Ramos (cell line): ENCODE measurements around the gene PLA2G6.

Experiments
- in situ Hi-C: fragments of 300-500 bp; cut with MboI; formaldehyde crosslinking; loops from one replicate; pipeline ENCODE4 v1.14.3; 2022; ENCODE audit warnings: low sequenced_read_pairs; ENCODE audit not compliant: unreplicated experiment

Gene PLA2G6

GRCh38 chr22:38139901-38140300 lies 41.7 kb downstream of the PLA2G6 start:
- in situ Hi-C loops: no loop called here

DNA sequence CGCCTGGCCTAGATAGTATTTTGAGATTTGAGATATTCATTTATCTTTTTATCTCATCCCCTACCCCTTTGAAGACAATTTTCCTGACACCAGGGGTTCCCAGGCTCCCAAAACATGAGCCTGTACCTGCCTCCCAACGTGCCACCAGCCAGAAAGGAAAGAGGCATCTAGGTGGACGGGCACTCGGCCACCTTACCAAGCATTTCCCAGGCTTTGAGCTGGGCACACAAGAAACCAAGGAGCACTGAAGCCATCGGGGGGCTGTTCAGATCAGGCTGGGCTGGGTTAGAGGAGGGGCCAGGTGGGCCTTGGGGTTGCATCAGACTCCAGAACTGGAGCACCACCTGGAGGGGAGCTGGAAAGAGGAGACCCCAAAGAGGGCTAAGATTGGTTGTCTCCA lies 42.7 kb downstream of the PLA2G6 start:
- in situ Hi-C loops: no loop called here

DNA sequence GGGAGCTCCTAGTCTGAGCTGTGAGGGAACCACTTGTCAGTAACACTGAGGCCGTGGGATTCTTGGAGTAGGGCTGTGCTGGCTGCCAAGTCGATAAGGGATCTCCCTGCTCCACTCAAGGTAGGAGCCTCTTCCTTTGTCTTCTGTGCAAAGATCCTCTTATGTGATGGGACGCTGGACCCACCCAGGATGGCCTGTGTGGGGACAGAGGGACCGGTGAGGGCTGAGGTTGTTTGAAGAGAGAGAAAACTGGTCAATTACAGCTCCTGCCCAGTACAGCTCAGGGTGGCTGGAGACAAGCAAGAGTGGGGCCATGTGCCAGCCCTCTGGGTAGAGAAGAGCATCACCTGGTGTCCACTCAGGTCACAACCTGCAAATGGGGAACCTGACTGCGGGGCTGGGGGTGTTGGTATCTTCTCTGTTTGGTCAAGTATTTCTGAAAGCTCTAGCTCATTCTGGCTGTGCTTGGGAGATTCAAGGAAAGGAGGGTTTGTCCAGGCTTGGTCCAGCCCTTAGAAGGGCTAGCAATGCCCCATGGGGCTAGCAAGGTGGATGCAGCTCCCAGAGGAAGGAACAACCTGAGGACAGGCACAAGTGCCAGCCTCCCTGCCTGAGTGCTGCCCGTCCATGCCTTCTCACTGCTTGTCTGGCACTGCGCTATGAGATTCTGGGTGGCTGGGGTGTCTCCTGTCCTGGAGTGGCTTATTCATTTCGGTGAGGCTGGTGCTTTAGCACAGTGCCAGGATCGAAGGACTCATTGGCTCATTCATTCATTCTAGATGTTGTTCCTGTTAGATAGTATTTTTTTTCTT lies 43.5 kb downstream of the PLA2G6 start:
- in situ Hi-C loops: no loop called here

DNA sequence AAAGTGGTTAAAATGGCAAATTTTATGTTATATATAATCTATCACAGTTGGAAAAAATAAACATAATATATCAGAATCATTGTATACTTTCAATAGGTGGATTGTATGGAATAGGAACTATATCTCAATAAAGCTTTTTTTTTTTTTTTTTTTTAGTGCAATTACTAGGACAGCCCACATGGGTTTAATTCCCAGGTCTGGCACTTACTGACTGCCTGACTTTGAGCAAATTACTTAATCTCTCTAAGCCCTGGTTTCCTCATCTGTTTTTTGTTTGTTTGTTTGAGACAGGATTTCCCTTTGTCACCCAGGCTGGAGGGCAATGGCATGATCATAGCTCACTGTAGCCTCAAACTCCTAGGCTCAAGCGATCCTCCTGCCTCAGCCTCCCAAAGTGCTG lies 45.0 kb downstream of the PLA2G6 start:
- in situ Hi-C loops: no loop called here

GRCh38 chr22:38135133-38135706 lies 46.4 kb downstream of the PLA2G6 start:
- in situ Hi-C loops: no loop called here

DNA sequence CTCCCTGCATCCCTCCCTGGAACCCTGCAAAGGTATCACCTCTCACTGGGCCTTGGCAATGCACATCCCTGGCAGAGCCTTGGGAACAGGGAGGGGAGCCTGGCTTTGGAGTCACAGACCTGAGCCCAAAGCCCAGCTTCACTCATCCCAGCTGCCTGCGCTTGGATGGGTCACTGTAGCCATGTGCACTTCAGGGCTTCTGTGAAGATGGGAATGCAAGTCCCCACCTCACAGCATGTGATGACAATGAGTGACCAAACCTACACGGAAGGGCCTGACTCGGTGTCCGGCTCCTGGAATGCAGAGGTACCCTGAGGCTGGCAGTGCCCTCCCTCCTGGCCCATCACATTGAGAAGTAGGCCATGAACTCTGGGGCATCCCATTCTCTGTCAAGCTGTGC lies 48.3 kb downstream of the PLA2G6 start:
- in situ Hi-C loops: no loop called here

GRCh38 chr22:38132794-38133193 lies 48.8 kb downstream of the PLA2G6 start:
- in situ Hi-C loops: no loop called here

DNA sequence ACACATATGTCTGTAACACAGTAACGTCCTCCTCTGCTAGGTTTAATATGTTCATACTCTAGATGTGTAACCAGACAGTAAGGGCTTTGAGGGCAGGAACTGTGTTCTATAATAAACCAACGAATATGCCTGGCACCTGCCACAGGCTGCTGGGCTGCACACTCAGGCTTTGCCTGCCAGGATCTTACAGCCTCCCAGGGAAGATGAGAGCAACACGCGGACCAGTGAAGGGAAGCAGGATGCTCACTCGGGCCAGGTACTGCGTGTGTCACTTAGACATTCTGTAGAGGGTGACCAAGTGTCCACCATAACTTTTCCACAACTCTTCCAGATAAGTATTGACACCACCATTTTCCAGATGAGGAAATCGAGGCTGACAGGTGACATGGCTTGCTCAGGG lies 49.5 kb downstream of the PLA2G6 start:
- in situ Hi-C loops: no loop called here

GRCh38 chr22:38131399-38131798 lies 50.2 kb downstream of the PLA2G6 start:
- in situ Hi-C loops: no loop called here

DNA sequence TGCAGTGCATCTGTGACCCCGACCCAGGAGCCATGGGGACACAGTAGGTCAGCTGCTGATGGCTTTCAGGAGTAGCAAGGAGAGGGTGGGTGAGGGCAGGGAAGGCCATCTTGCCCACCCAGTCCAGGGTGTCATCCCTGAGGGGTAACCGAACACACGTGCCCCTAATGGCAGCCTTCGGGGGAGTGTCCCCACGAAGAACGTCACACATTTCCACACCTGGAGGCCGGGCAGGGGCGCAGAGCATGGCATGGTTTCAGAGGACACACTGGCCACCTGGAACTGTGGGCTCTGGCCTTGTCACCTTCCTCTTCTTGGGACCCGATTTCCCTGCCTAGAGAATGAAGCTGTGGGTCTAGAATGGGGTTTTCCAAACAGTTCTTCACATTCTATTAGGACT lies 51.8 kb downstream of the PLA2G6 start:
- in situ Hi-C loops: no loop called here

GRCh38 chr22:38129021-38129420 lies 52.6 kb downstream of the PLA2G6 start:
- in situ Hi-C loops: no loop called here

DNA sequence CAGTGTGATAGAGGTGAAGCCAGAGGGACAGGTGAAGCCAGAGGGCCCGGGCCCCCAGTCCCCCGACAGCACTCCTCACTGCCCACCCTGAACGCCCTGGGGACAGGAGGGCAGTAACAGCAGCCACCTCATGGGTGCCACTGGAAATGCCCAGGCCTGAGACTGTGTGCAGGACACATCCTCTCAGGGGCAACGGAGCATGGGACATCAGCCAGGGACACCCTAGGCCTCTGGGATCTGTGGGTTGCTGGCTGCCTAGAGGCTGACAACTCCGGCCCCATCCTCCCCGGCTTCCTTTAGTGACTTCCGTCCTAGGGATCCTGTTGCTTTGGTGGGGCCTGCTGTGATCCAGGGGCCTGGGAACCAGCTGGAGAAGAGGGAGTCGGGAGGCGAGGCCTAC lies 53.8 kb downstream of the PLA2G6 start:
- in situ Hi-C loops: no loop called here

GRCh38 chr22:38126928-38127668 lies 54.5 kb downstream of the PLA2G6 start:
- in situ Hi-C loops: no loop called here

DNA sequence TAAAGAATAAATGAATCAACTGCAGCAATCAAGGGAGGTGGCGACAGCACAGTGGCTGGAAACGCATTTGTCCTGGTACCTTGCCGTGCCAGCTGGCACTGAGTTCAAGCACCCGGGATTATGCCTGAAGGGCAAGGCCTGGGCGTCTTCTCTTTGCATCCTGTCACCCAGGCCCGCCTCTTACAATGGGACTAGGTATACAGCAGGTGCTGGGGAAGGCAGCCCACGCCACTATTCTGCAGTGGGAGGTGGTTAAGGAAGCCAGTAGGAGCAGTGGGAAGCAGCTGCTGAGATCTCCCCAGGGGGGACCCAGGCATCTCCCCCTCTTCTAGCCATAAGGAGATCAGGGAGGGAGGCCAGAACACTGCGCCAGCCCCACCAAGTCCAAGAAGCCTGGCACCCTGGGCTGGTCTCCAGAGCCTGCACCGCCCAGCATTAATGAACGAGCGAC lies 55.9 kb downstream of the PLA2G6 start:
- in situ Hi-C loops: no loop called here

- in situ Hi-C loops: no loop called here
These were observed 56.5 kb downstream of the PLA2G6 start for GRCh38 chr22:38125038-38125610.

- in situ Hi-C loops: no loop called here
These were observed 57.2 kb downstream of the PLA2G6 start for GRCh38 chr22:38124236-38124974.

- in situ Hi-C loops: no loop called here
These were observed 59.0 kb downstream of the PLA2G6 start for GRCh38 chr22:38122616-38123015.

DNA sequence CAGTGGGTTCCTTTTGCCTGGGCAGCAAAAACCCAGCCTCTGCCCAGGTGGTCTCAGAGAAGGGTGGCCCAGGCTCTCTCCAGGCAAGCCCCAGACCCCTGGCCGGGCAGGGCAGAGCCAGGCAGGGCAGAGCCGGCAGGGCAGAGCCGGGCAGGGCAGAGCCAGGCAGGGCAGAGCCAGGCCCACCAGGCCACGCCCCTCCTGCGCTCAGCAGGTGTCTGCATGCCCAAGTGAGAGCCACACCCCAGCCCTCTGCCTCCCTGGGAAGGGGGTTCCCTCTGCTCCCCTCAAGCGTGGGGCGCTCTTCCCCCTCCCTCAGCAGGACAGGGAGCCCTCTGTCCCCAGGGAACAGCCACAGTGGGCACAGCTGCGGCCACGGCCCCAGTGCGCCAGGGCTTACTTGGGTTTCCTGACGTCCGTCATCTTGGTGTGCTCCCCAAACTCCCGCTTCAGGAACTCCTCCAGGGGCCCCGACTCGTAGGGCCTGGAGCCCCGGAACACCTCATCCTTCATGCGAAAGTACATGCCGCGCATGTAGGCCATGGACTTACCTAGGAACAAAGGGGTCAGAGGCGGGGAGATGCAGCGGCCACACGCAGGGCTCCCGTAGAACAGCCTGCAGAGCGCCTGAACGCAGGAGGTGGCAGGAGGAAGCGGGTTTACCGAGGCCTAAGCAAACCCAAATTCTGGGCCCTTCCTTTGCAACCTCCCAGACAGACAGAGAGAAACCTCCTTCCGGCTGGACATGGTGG lies 61.1 kb downstream of the PLA2G6 start:
- in situ Hi-C loops: no loop called here

GRCh38 chr22:38118747-38119146 lies 62.9 kb downstream of the PLA2G6 start:
- in situ Hi-C loops: loop anchor here (10.0 kb wide), 1 partner anchor 236 kb away; no protein-coding TSS in a partner anchor
